GM03348 (cell line): ENCODE results near the gene KCNC4.

ENCODE experiments used
- DNase-seq: peaks from one replicate; pipeline ENCODE4 v3.0.0; 2012; ENCODE audit warnings: low spot score

The KCNC4 gene

DNA sequence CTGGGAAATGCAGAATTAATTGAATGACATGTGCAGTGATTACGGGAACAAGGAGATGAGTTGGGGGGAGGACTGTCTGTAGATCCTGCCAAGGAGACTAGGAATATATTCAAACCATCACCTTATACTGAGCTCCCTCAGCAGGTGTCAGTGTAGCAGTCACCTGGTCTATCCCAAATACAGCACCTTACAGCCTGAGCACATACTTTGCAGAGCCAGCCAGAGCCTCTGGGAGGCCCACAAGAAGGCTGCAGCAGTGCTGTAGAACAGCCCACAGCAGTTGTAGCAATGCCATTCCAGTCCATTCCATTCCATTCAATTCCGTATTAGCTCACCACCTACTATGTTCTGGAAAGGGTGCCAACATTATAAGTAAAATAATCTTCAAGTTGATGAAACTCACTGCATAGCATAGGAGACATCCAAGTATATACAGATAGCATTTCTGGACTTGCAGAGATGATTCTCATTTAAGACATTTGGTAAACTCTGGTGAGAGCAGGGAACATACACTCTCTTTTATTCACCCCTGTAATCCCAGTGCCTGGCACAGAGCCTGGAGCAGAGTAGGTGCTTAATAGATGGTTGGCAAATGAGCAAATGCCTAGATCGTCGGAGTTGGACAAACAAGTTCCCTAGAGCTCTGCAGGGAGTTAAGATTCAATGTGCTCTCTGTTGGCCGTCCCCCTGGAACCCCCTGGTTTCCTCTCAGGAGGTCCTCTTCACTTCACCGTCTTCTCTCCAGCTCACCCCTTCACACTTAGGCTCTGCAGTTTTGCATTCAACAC is 44.7 kb downstream of the KCNC4 start:
- DNase-seq: no peak

DNA sequence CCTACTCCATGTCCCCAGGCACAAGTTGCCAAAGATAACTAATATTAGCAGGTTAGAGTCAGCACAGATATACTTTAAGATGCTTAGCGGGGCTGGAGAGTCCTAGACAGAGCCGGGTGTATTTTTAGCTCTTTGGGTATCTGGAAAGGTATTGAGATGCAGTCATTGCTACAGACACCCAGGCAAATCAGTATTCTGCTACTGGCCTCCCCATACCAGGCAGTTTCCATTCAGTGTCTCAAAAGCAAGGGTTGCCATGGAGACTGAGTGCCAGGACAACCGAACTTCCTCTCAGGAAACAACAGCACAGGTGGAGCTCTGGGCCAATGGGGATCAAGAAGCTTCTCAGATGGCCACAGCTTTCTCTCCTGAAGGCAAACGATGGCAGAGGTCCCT is 45.3 kb downstream of the KCNC4 start:
- DNase-seq: no peak

DNA sequence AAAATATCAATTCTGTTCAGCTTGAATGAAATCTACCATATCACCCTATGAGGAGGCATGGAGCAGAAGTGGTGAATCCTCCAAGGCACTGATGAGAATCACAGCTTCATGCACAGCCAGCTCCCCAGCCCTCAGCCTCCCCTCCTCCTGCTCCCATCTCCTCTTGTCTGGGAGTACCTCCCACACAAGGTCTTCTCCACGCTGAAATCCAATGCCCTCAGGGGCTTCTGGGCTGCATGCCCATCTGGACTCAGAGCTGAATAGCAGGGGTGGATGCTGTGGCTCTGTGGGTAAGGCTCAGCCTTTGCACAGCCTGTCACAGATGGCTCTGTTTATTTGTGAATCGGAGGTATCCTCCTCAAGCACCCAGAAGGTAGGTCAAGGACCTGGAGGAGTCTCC is 48.6 kb downstream of the KCNC4 start:
- DNase-seq: no peak

DNA sequence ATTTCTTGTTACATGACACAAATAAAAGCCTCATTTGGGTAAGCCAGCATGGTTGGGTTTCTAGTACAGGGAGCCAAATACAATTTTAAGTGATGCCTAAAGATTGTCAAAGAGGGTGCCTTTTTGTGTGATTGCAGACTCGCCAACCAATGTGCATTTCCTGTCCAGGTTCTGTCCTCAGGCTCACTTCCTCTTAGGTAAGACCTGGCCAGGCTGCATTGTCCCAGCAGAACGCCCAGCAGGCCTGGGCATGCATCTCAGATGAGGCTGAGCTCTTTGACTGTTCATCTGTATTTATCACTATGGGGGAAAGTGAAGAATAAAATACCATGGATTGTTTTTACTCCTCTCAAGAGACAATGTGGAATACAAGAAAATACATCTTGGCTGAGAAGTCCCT is 49.7 kb downstream of the KCNC4 start:
- DNase-seq: no peak
